Cardiac septum (tissue), 1 donor: ENCODE measurements around the gene TNNT1. TPM values are rescaled to one million over a fixed set of nuclear protein-coding genes. Genes with fewer than 3 reads are reported as not detected.

Experiments
- microRNA-seq: library from miRNA; unstranded; fragments of <30 nt; microRNA quantifications from one replicate; pipeline ENCODE4 v1.2.0, GENCODE V29; 2020
- total RNA-seq: library from RNA; stranded (reverse); fragmentation: NEBNext Ultra II Directional; extraction: Animal tissue kit (Norgen Biotek cat#: 25700); gene quantifications from one replicate; pipeline ENCODE4 v1.2.1, GENCODE V29; 2021
- donor health status: DM: no; HTN: no; CAD: no.

Gene TNNT1
- total RNA-seq, 1 donor from 2014 or later = 187 TPM

Small RNAs within 50 kb of the gene (microRNA-seq; reads per million reads assigned to microRNA genes)
- not detected for gene MIR7975

Other genes with a start within 250 kb of the TNNT1 start
- gene NCR1, start 243.1 kb downstream of the TNNT1 start, total RNA-seq = not detected
- gene NLRP7, start 201.7 kb downstream of the TNNT1 start, total RNA-seq = not detected
- gene NLRP2, start 182.8 kb downstream of the TNNT1 start, total RNA-seq = 0.86 TPM
- gene GP6, start 110.9 kb downstream of the TNNT1 start, total RNA-seq = 0.65 TPM
- gene RDH13, start 86.1 kb downstream of the TNNT1 start, total RNA-seq = 43.4 TPM
- 1.9 TPM for gene EPS8L1, start 73.3 kb downstream of the TNNT1 start, total RNA-seq
- gene PPP1R12C, start 31.6 kb downstream of the TNNT1 start, total RNA-seq = 215 TPM
- 7,865 TPM for gene TNNI3, start 8.5 kb upstream of the TNNT1 start, total RNA-seq
- 3.4 TPM for gene DNAAF3, start 17.4 kb upstream of the TNNT1 start, total RNA-seq
- 0.30 TPM for gene SYT5, start 31.1 kb upstream of the TNNT1 start, total RNA-seq
- 3.7 TPM for gene PTPRH, start 60.3 kb upstream of the TNNT1 start, total RNA-seq
- 1.6 TPM for gene TMEM86B, start 79.6 kb upstream of the TNNT1 start, total RNA-seq
- 43.0 TPM for gene PPP6R1, start 109.8 kb upstream of the TNNT1 start, total RNA-seq
- gene HSPBP1, start 130.9 kb upstream of the TNNT1 start, total RNA-seq = 24.6 TPM
- 8.8 TPM for gene BRSK1, start 134.8 kb upstream of the TNNT1 start, total RNA-seq
- gene TMEM150B, start 176.1 kb upstream of the TNNT1 start, total RNA-seq = 0.62 TPM
- 6.1 TPM for gene KMT5C, start 190.7 kb upstream of the TNNT1 start, total RNA-seq
- not detected for gene COX6B2, start 205.5 kb upstream of the TNNT1 start, total RNA-seq
- not detected for gene GARIN5B, start 214.1 kb upstream of the TNNT1 start, total RNA-seq
- gene IL11, start 221.3 kb upstream of the TNNT1 start, total RNA-seq = not detected
- not detected for gene TMEM190, start 227.6 kb upstream of the TNNT1 start, total RNA-seq
- 0.65 TPM for gene TMEM238, start 235.1 kb upstream of the TNNT1 start, total RNA-seq
- 479 TPM for gene RPL28, start 236.7 kb upstream of the TNNT1 start, total RNA-seq